ENCODE measurements around the gene UNK. TPM values are rescaled to one million over a fixed set of nuclear protein-coding genes. Genes with fewer than 3 reads are reported as not detected.
A peak's percentile ranks its signal among the peaks of the same experiment; 100 is the strongest.

The UNK gene
- total and polyA plus RNA-seq, 9 donors = 12.7 to 58.1 (median 39.9) TPM

- H3K4me1 ChIP-seq (ENCODE audit: insufficient read depth) = peaks cover 14% of the 10 kb centered on the region
- no peaks in the 10 kb centered on the region for H3K9me3 ChIP-seq
- 3 to 10% (median 5%) methylated on average over 32 to 43 of the region's 43 CpGs for WGBS, 3 donors
- H3K27ac ChIP-seq = peak overlapping the region; percentile 100
- no peaks in the 10 kb centered on the region for H3K27me3 ChIP-seq
- peak; percentile 93 to 96 (median 94) for DNase-seq
- intact Hi-C loops (cut with DNase I) = no loop called here
- TF ChIP-seq POLR2A (IDR thresholded peaks at IDR 0.05) (peak; percentile 89), CTCF (IDR thresholded peaks at IDR 0.05) (peak in 1 of 3 donors; percentile 13), EP300 (IDR thresholded peaks at IDR 0.05) (peak; percentile 96)
- H3K36me3 ChIP-seq = no peaks in the 10 kb centered on the region
- peak overlapping the region; percentile 87 for H3K4me3 ChIP-seq
Measured at GRCh38 chr17:75785016-75785890, 647 bp downstream of the UNK start.

- no peak for TF ChIP-seq CTCF (IDR thresholded peaks at IDR 0.05)
- no peak for TF ChIP-seq EP300 (IDR thresholded peaks at IDR 0.05)
- TF ChIP-seq POLR2A (IDR thresholded peaks at IDR 0.05) = no peak
- peaks cover 8% of the 10 kb centered on the region for H3K4me1 ChIP-seq (ENCODE audit: insufficient read depth)
- H3K27ac ChIP-seq = no peak overlapping the region
- H3K4me3 ChIP-seq = no peak overlapping the region
- H3K27me3 ChIP-seq = no peaks in the 10 kb centered on the region
- intact Hi-C loops (cut with DNase I) = no loop called here
- no peak for DNase-seq
- no peaks in the 10 kb centered on the region for H3K9me3 ChIP-seq
- H3K36me3 ChIP-seq = no peaks in the 10 kb centered on the region
- 90 to 92% (median 90%) methylated on average over 6 of the region's 6 CpGs for WGBS, 3 donors
Measured at GRCh38 chr17:75791254-75791653, 6.6 kb downstream of the UNK start.

- 80 to 91% (median 84%) methylated on average over 1 of the region's 1 CpG for WGBS, 3 donors
- Histone ChIP-seq H3K27ac (no peak overlapping the region), H3K36me3 (no peaks in the 10 kb centered on the region), H3K4me3 (no peak overlapping the region), H3K4me1 (ENCODE audit: insufficient read depth) (no peaks in the 10 kb centered on the region), H3K27me3 (no peaks in the 10 kb centered on the region), H3K9me3 (no peaks in the 10 kb centered on the region)
- TF ChIP-seq POLR2A (IDR thresholded peaks at IDR 0.05) (no peak), EP300 (IDR thresholded peaks at IDR 0.05) (no peak), CTCF (IDR thresholded peaks at IDR 0.05) (no peak)
- no peak for DNase-seq
- intact Hi-C loops (cut with DNase I) = no loop called here
Measured at GRCh38 chr17:75793460-75793859, 8.9 kb downstream of the UNK start.

- H3K27ac ChIP-seq = no peak overlapping the region
- no peaks in the 10 kb centered on the region for H3K9me3 ChIP-seq
- H3K36me3 ChIP-seq = no peaks in the 10 kb centered on the region
- H3K4me1 ChIP-seq (ENCODE audit: insufficient read depth) = no peaks in the 10 kb centered on the region
- 85 to 91% (median 89%) methylated on average over 8 of the region's 8 CpGs for WGBS, 3 donors
- DNase-seq = peak in 1 of 5 donors; percentile 11
- H3K4me3 ChIP-seq = no peak overlapping the region
- intact Hi-C loops (cut with DNase I) = no loop called here
- no peak for TF ChIP-seq POLR2A (IDR thresholded peaks at IDR 0.05)
- no peak for TF ChIP-seq CTCF (IDR thresholded peaks at IDR 0.05)
- no peak for TF ChIP-seq EP300 (IDR thresholded peaks at IDR 0.05)
- no peaks in the 10 kb centered on the region for H3K27me3 ChIP-seq
Measured at GRCh38 chr17:75795820-75796607, 11.4 kb downstream of the UNK start.

All from ovary (tissue), 9 donors.